GM23338 (cell line): ENCODE measurements around the gene RASGRF2. TPM values are rescaled to one million over a fixed set of nuclear protein-coding genes. Genes with fewer than 3 reads are reported as not detected.

Source experiments
- ATAC-seq: fragments of 200-7000 bp; cut with Tn5 transposase; 3 replicates; pipeline ENCODE4 v1.9.1; 2020
- DNase-seq: peaks from one replicate; pipeline ENCODE4 v3.0.0-alpha.2; 2015; ENCODE audit warnings: low spot score
- H2AFZ ChIP-seq: fragments of 200-600 bp; sonication (generic); 2 replicates; pipeline ENCODE4 v1.8.0; 2016; ENCODE audit warnings: antibody characterized with exemption, mild to moderate bottlenecking, moderate library complexity
- H3F3A ChIP-seq: fragments of 200-600 bp; sonication (generic); replicated peaks from 2 replicates; pipeline ENCODE4 v1.8.0; 2017; ENCODE audit warnings: antibody characterized with exemption, mixed run types, low read depth
- H3K27ac ChIP-seq: fragments of 200-600 bp; sonication (generic); 2 replicates; pipeline ENCODE4 v1.6.1; 2016; ENCODE audit warnings: low read depth
- H3K27me3 ChIP-seq: fragments of 200-600 bp; sonication (generic); 2 replicates; pipeline ENCODE4 v1.8.0; 2016; ENCODE audit warnings: mild to moderate bottlenecking, mixed run types, moderate library complexity; ENCODE audit not compliant: insufficient read depth
- H3K36me3 ChIP-seq: fragments of 200-600 bp; sonication (generic); 2 replicates; pipeline ENCODE4 v1.8.0; 2016; ENCODE audit warnings: mild to moderate bottlenecking; ENCODE audit not compliant: insufficient read depth
- H3K4me1 ChIP-seq: fragments of 200-600 bp; sonication (generic); 2 replicates; pipeline ENCODE4 v1.8.0; 2016; ENCODE audit warnings: mild to moderate bottlenecking, moderate library complexity; ENCODE audit not compliant: insufficient read depth
- H3K4me2 ChIP-seq: fragments of 200-600 bp; sonication (generic); 2 replicates; pipeline ENCODE4 v1.7.1; 2017; ENCODE audit warnings: mixed run types
- H3K4me3 ChIP-seq: fragments of 200-600 bp; sonication (generic); 2 replicates; pipeline ENCODE4 v1.6.1; 2016; ENCODE audit warnings: mixed run types
- H3K79me2 ChIP-seq: fragments of 200-600 bp; sonication (generic); replicated peaks from 2 replicates; pipeline ENCODE4 v1.8.0; 2017; ENCODE audit warnings: mild to moderate bottlenecking; ENCODE audit not compliant: insufficient read depth
- H3K9me2 ChIP-seq: fragments of 200-600 bp; sonication (generic); 2 replicates; pipeline ENCODE4 v1.8.0; 2017; ENCODE audit not compliant: insufficient read depth
- H4K20me1 ChIP-seq: fragments of 200-600 bp; sonication (generic); replicated peaks from 2 replicates; pipeline ENCODE4 v1.8.0; 2017; ENCODE audit warnings: mild to moderate bottlenecking; ENCODE audit not compliant: insufficient read depth
- H3K27ac Mint-ChIP-seq: 2 replicates; pipeline ENCODE4 v1.8.0; 2020; ENCODE audit warnings: inconsistent platforms, mild to moderate bottlenecking, moderate library complexity, mixed read lengths
- H3K27me3 Mint-ChIP-seq: 3 replicates; pipeline ENCODE4 v1.8.0; 2022; ENCODE audit warnings: low read depth, mild to moderate bottlenecking, moderate library complexity, mixed read lengths, inconsistent platforms; ENCODE audit not compliant: insufficient read depth, poor library complexity
- H3K36me3 Mint-ChIP-seq: 3 replicates; pipeline ENCODE4 v1.8.0; 2021; ENCODE audit warnings: low read depth, mild to moderate bottlenecking, inconsistent platforms, moderate library complexity, mixed read lengths
- H3K4me1 Mint-ChIP-seq: 3 replicates; pipeline ENCODE4 v1.8.0; 2020; ENCODE audit warnings: mild to moderate bottlenecking, inconsistent platforms, mixed read lengths
- H3K4me3 Mint-ChIP-seq: 3 replicates; pipeline ENCODE4 v1.8.0; 2021; ENCODE audit warnings: moderate library complexity, mild to moderate bottlenecking, inconsistent platforms, mixed read lengths
- H3K9me3 Mint-ChIP-seq: 3 replicates; pipeline ENCODE4 v1.8.0; 2020; ENCODE audit warnings: moderate library complexity, mild to moderate bottlenecking, inconsistent platforms, mixed read lengths
- CREB1 ChIP-seq: fragments of 250-450 bp; sonication (Bioruptor Pico); IDR thresholded peaks from 2 replicates; pipeline ENCODE4 v1.5.0; 2020; ENCODE audit warnings: low read depth, mild to moderate bottlenecking, moderate library complexity
- CTCF ChIP-seq, 2 experiments: fragments of 200-600 bp in 1 of 2; sonication (generic) in 1 of 2; conservative IDR thresholded peaks; 2 replicates each; pipeline versions ENCODE4 v1.5.1 to v1.6.1; 2016 to 2017; ENCODE audit warnings: antibody characterized with exemption in 2 of 2, low read depth in 2 of 2, mild to moderate bottlenecking in 2 of 2, moderate library complexity in 1 of 2
- ETS1 ChIP-seq: IDR thresholded peaks from 2 replicates; pipeline ENCODE4 v1.6.1; 2016; ENCODE audit warnings: antibody characterized with exemption
- EZH2 ChIP-seq: fragments of 200-600 bp; sonication (generic); IDR thresholded peaks from one replicate; pipeline ENCODE4 v1.8.0; 2017; ENCODE audit warnings: antibody characterized with exemption, mild to moderate bottlenecking, low read depth; ENCODE audit not compliant: unreplicated experiment
- EZH2phosphoT487 ChIP-seq: fragments of 200-600 bp; sonication (generic); IDR thresholded peaks from one replicate; pipeline ENCODE4 v1.8.1; 2018; ENCODE audit warnings: antibody characterized with exemption; ENCODE audit not compliant: unreplicated experiment
- JUNB ChIP-seq: IDR thresholded peaks from one replicate; pipeline ENCODE4 v1.6.1; 2016; ENCODE audit warnings: antibody characterized with exemption; ENCODE audit not compliant: unreplicated experiment
- NANOG ChIP-seq: IDR thresholded peaks from 2 replicates; pipeline ENCODE4 v1.6.1; 2016; ENCODE audit warnings: antibody characterized with exemption, borderline replicate concordance
- POLR2AphosphoS5 ChIP-seq: IDR thresholded peaks from 2 replicates; pipeline ENCODE4 v1.6.1; 2016; ENCODE audit warnings: antibody characterized with exemption, low read depth
- REST ChIP-seq: IDR thresholded peaks from one replicate; pipeline ENCODE4 v1.6.1; 2018; ENCODE audit warnings: antibody characterized with exemption; ENCODE audit not compliant: unreplicated experiment
- STAT1 ChIP-seq: IDR thresholded peaks from one replicate; pipeline ENCODE4 v1.6.1; 2016; ENCODE audit warnings: antibody characterized with exemption; ENCODE audit not compliant: unreplicated experiment
- ZNF114 ChIP-seq: fragments of 250-450 bp; sonication (Bioruptor Pico); IDR thresholded peaks from 2 replicates; pipeline ENCODE4 v1.5.0; 2020; ENCODE audit warnings: mild to moderate bottlenecking, moderate library complexity
- ZNF331 ChIP-seq: fragments of 250-450 bp; sonication (Bioruptor Pico); IDR thresholded peaks from 2 replicates; pipeline ENCODE4 v1.5.0; 2020; ENCODE audit warnings: low read depth, mild to moderate bottlenecking, moderate library complexity
- ZNF462 ChIP-seq: fragments of 250-450 bp; sonication (Bioruptor Pico); IDR thresholded peaks from 2 replicates; pipeline ENCODE4 v1.5.0; 2020; ENCODE audit warnings: mild to moderate bottlenecking, moderate library complexity
- polyA plus RNA-seq: library from polyadenylated mRNA; unstranded; fragments of >200 nt; fragmentation: Nextera tagmentation; extraction: Ambion mirVana; gene quantifications from 2 replicates; pipeline ENCODE4 v1.2.1, GENCODE V29; 2016
- total RNA-seq: library from RNA; depleted of rRNA; stranded (reverse); fragments of >200 nt; shearing (Covaris generic); gene quantifications from 2 replicates; pipeline ENCODE4 v1.2.3, GENCODE V29; 2014

RASGRF2 gene
- total and polyA plus RNA-seq, 2 experiments from 2014 or later, result 5.0 to 19.2 TPM

GRCh38 chr5:81136557-81136956 is 176.4 kb downstream of the RASGRF2 start (continued):
- TF ChIP-seq ZNF114 (CRISPR knock-in tag), result no peak

GRCh38 chr5:81137833-81138232 is 177.7 kb downstream of the RASGRF2 start:
- no peaks in the 10 kb centered on the region for H3K9me3 Mint-ChIP-seq
- TF ChIP-seq CREB1 (no peak), ZNF462 (no peak), CTCF (conservative IDR thresholded peaks at IDR 0.05; ENCODE audit: low read depth in 2 of 2) (no peak), ZNF331 (no peak), JUNB (no peak), EZH2phosphoT487 (no peak), REST (no peak), EZH2 (no peak), ZNF114 (CRISPR knock-in tag) (no peak), ETS1 (no peak), POLR2AphosphoS5 (no peak), STAT1 (no peak), NANOG (no peak)
- no peaks in the 10 kb centered on the region for H3K4me1 Mint-ChIP-seq
- Histone ChIP-seq H3K9me2 (no peaks in the 10 kb centered on the region), H3K4me2 (no peak overlapping the region), H3K27ac (no peak overlapping the region), H4K20me1 (no peaks in the 10 kb centered on the region), H3K4me1 (no peaks in the 10 kb centered on the region), H3K27me3 (no peaks in the 10 kb centered on the region), H2AFZ (no peak overlapping the region), H3K79me2 (no peaks in the 10 kb centered on the region), H3K36me3 (no peaks in the 10 kb centered on the region), H3F3A (no peaks in the 10 kb centered on the region), H3K4me3 (no peak overlapping the region)
- no peaks in the 10 kb centered on the region for H3K27me3 Mint-ChIP-seq
- no peak overlapping the region for H3K4me3 Mint-ChIP-seq
- no peak overlapping the region for H3K27ac Mint-ChIP-seq
- H3K36me3 Mint-ChIP-seq, result no peaks in the 10 kb centered on the region
- no peak for ATAC-seq
- no peak for DNase-seq
